HepG2 (cell line): ENCODE data around the gene IFNAR1. TPM values are rescaled to one million over a fixed set of nuclear protein-coding genes. Genes with fewer than 3 reads are reported as not detected.

Source experiments
- FOXO1 ChIP-seq: sonication (generic); formaldehyde crosslinking; IDR thresholded peaks from 2 replicates; pipeline ENCODE4 v1.4.0; 2020; ENCODE audit warnings: missing genetic modification reagents
- IRX3 ChIP-seq: sonication (generic); formaldehyde crosslinking; IDR thresholded peaks from 2 replicates; pipeline ENCODE4 v1.8.1; 2023; ENCODE audit warnings: mild to moderate bottlenecking, low read depth, missing genetic modification reagents, borderline replicate concordance
- JUNB ChIP-seq: sonication (generic); formaldehyde crosslinking; IDR thresholded peaks from 2 replicates; pipeline ENCODE4 v1.8.0; 2022; ENCODE audit warnings: missing genetic modification reagents, mild to moderate bottlenecking, borderline replicate concordance
- RAD21 ChIP-seq: fragments of 450-650 bp; formaldehyde crosslinking; IDR thresholded peaks from 2 replicates; pipeline ENCODE4 v1.5.0; 2020; ENCODE audit warnings: mild to moderate bottlenecking
- TSC22D2 ChIP-seq: sonication (generic); formaldehyde crosslinking; IDR thresholded peaks from 2 replicates; pipeline ENCODE4 v1.5.1; 2020; ENCODE audit warnings: missing genetic modification reagents, mild to moderate bottlenecking, borderline replicate concordance
- ZBTB10 ChIP-seq: sonication (generic); formaldehyde crosslinking; IDR thresholded peaks from 2 replicates; pipeline ENCODE4 v1.4.0; 2020; ENCODE audit warnings: missing genetic modification reagents, borderline replicate concordance
- ZBTB20 ChIP-seq: sonication (generic); formaldehyde crosslinking; IDR thresholded peaks from 2 replicates; pipeline ENCODE4 v1.8.1; 2023; ENCODE audit warnings: missing genetic modification reagents, low read depth, mild to moderate bottlenecking, borderline replicate concordance
- ZFP91 ChIP-seq: sonication (generic); formaldehyde crosslinking; IDR thresholded peaks from 2 replicates; pipeline ENCODE4 v1.9.0; 2022; ENCODE audit warnings: missing genetic modification reagents, mild to moderate bottlenecking, borderline replicate concordance
- ZKSCAN8 ChIP-seq: IDR thresholded peaks from 2 replicates; pipeline ENCODE4 v1.6.1; 2016; ENCODE audit warnings: borderline replicate concordance, missing genetic modification reagents, missing compliant biosample characterization
- ZNF282 ChIP-seq: fragments of 450-650 bp; IDR thresholded peaks from 2 replicates; pipeline ENCODE4 v1.6.1; 2018; ENCODE audit not compliant: partially characterized antibody
- ZNF670 ChIP-seq: sonication (generic); formaldehyde crosslinking; IDR thresholded peaks from 2 replicates; pipeline ENCODE4 v1.8.0; 2022; ENCODE audit warnings: mild to moderate bottlenecking, missing genetic modification reagents, borderline replicate concordance
- ZNF687 ChIP-seq: sonication (generic); formaldehyde crosslinking; IDR thresholded peaks from 2 replicates; pipeline ENCODE4 v1.5.1; 2020; ENCODE audit warnings: mild to moderate bottlenecking, missing genetic modification reagents, moderate library complexity
- ZNF737 ChIP-seq: sonication (generic); formaldehyde crosslinking; IDR thresholded peaks from 2 replicates; pipeline ENCODE4 v1.5.0; 2020; ENCODE audit warnings: missing genetic modification reagents, mild to moderate bottlenecking, borderline replicate concordance
- ZNF800 ChIP-seq: sonication (generic); formaldehyde crosslinking; IDR thresholded peaks from 2 replicates; pipeline ENCODE4 v1.4.0; 2020; ENCODE audit warnings: missing genetic modification reagents
- ZZZ3 ChIP-seq: sonication (generic); formaldehyde crosslinking; IDR thresholded peaks from 2 replicates; pipeline ENCODE4 v1.4.0; 2020; ENCODE audit warnings: missing genetic modification reagents, mild to moderate bottlenecking, borderline replicate concordance
- polyA plus RNA-seq, 8 experiments: library from polyadenylated mRNA; depleted of rRNA in 3 of 8; stranded (reverse) in 7 of 8; unstranded in 1 of 8; fragments of >200 nt; fragmentation: Illumina TruSeq in 4 of 8; extraction: Trizol in 4 of 8; gene quantifications; 2 replicates each; pipeline versions ENCODE4 v1.2.1 to v1.2.3, GENCODE V29; 2011 to 2016; ENCODE audit warnings: low read depth in 4 of 8, missing spikeins in 1 of 8, mixed read lengths in 1 of 8; ENCODE audit not compliant: insufficient read depth in 1 of 8
- total RNA-seq, 5 experiments: library from RNA; depleted of rRNA; stranded (reverse); fragments of >200 nt; fragmentation: Illumina TruSeq; extraction: Trizol; gene quantifications; 2 replicates each; pipeline ENCODE4 v1.2.3, GENCODE V29; 2016; ENCODE audit warnings: low read depth in 1 of 5

Gene IFNAR1
- total and polyA plus RNA-seq, 2 of the 13 experiments (the other 11 are each of a cell fraction or from before 2014, with no cell fraction given) = 6.7 to 9.3 TPM

DNA sequence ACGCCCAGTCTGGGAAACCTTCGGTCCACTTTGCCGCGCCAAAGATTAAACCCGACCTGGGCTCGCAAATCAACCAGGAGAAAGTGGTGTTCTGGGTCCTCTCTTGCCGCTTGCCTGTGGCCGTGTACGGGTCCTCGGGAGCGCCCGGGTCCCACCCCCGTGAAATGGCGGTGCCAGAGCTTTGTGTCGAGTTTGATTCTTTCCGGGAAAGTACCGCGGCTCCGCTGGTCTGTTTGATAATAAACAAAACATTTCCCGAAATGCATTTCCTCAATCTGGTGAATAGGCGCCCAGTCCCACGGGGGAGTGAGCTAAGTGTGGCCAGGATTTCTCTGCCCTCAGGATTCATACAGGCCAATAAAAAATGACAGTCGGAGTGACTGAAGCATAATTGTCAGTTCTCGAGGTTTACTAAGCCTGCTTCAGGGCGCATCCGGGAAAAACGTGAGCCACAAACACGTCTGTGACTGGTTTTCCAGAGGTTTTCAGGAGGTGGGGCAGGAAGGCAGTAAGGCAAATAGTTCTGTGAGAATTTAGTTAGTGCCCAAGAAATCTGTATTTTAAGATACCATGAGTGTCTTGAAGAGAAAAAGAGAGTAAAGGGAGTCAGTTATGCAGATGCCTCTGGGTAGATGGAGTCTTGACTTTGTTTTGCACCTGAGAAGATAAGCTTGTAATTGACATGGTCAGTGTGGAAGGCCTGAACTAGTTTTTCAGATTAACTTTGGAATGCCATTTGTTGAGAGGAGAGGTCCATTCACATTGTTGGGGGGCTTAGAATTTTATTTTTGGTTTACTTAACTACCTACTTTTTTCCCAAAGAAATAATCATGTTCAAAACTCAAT is 675 bp downstream of the IFNAR1 start (continued):
- no peak for TF ChIP-seq ZKSCAN8 (CRISPR knock-in tag)
- TF ChIP-seq ZNF282 = no peak
- 0 out of 2 replicates have a peak, but pooled peaks have one; percentile 7 for TF ChIP-seq ZNF800 (CRISPR knock-in tag)
- no peak for TF ChIP-seq ZNF737 (CRISPR knock-in tag)
- no peak for TF ChIP-seq ZBTB20 (CRISPR knock-in tag)
- peak; percentile 34; the same call in 1 of the 2 replicates for TF ChIP-seq ZNF670 (CRISPR knock-in tag)
- no peak for TF ChIP-seq ZZZ3 (CRISPR knock-in tag)
- TF ChIP-seq ZFP91 (CRISPR knock-in tag) = no peak
- TF ChIP-seq FOXO1 (CRISPR knock-in tag) = no peak
- TF ChIP-seq ZNF687 (CRISPR knock-in tag) = peak; percentile 61; the same call in 1 of the 2 replicates
- TF ChIP-seq TSC22D2 (CRISPR knock-in tag) = no peak
- TF ChIP-seq IRX3 (CRISPR knock-in tag) = no peak
- TF ChIP-seq JUNB (CRISPR knock-in tag) = no peak
- no peak for TF ChIP-seq ZBTB10
- TF ChIP-seq RAD21 (CRISPR knock-in tag) = no peak
